Mesothelial cell of epicardium (in vitro differentiated cells): ENCODE measurements around the gene PGGT1B. TPM values are rescaled to one million over a fixed set of nuclear protein-coding genes. Genes with fewer than 3 reads are reported as not detected.
A peak's percentile ranks its signal among the peaks of the same experiment; 100 is the strongest.

ENCODE experiments used
- DNase-seq, 2 experiments: peaks; one replicate each; pipeline ENCODE4 v3.0.0; 2021; ENCODE audit warnings: low spot score in 2 of 2; ENCODE audit not compliant: unreplicated experiment in 2 of 2
- H3K27ac Mint-ChIP-seq: 2 replicates; pipeline ENCODE4 v1.8.0; 2021; ENCODE audit warnings: mixed read lengths
- H3K27me3 Mint-ChIP-seq: 2 replicates; pipeline ENCODE4 v1.8.0; 2021; ENCODE audit warnings: low read depth, mixed read lengths
- H3K36me3 Mint-ChIP-seq: 2 replicates; pipeline ENCODE4 v1.8.0; 2021; ENCODE audit warnings: mixed read lengths
- H3K4me1 Mint-ChIP-seq: 2 replicates; pipeline ENCODE4 v1.8.0; 2021; ENCODE audit warnings: mixed read lengths
- H3K4me3 Mint-ChIP-seq: 2 replicates; pipeline ENCODE4 v1.8.0; 2021; ENCODE audit warnings: mild to moderate bottlenecking, moderate library complexity, mixed read lengths
- H3K9me3 Mint-ChIP-seq: 2 replicates; pipeline ENCODE4 v1.8.0; 2021; ENCODE audit warnings: mixed read lengths
- CTCF ChIP-seq: fragments of 200-600 bp; sonication (generic); IDR thresholded peaks from one replicate; pipeline ENCODE4 v1.5.0; 2021; ENCODE audit warnings: antibody characterized with exemption; ENCODE audit not compliant: unreplicated experiment
- total RNA-seq: library from RNA; stranded (reverse); gene quantifications from 3 replicates; pipeline ENCODE4 v1.2.1, GENCODE V29; 2021

PGGT1B gene
- total RNA-seq, 1 donor from 2014 or later = 40.3 TPM

DNA sequence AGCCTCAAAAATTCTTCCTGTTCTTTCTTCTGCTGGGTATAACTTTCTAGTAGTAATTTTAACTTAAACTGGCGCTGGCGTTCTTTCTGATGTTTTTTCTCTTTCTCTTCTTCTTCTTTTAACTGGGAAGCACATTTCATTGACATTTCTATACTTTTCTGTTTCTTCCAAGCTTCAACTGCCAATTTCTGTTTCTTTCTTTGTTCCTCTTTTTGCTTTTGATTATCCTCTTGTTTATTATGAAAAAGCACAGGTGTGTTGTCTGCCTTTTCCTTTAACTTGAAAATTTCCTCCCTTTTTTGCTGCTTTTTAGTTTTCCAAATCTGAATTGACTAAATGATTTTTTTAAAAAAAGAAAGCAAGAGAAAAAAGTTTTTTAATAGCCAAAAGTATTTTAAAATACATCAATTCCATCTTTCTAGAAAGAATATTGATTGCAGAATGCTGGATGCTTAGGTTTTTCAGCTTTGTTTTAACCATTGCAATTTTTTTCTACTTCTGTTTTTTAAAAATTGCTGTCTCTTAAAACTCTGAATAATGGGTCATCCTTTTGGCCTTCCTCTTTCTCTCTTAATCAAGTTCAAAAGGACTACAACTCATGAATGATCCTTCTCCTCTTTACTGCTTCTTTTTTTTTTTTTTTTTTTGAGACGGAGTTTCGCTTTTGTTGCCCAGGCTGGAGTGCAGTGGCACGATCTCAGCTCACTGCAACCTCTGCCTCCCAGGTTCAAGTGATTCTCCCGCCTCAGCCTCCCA lies 8.8 kb upstream of the PGGT1B start:
- no peak for DNase-seq
- H3K27me3 Mint-ChIP-seq = no peaks in the 10 kb centered on the region
- H3K27ac Mint-ChIP-seq = no peak overlapping the region
- no peak overlapping the region for H3K4me3 Mint-ChIP-seq
- H3K4me1 Mint-ChIP-seq = no peaks in the 10 kb centered on the region
- TF ChIP-seq CTCF = no peak
- H3K36me3 Mint-ChIP-seq = peaks cover 12% of the 10 kb centered on the region
- no peaks in the 10 kb centered on the region for H3K9me3 Mint-ChIP-seq

DNA sequence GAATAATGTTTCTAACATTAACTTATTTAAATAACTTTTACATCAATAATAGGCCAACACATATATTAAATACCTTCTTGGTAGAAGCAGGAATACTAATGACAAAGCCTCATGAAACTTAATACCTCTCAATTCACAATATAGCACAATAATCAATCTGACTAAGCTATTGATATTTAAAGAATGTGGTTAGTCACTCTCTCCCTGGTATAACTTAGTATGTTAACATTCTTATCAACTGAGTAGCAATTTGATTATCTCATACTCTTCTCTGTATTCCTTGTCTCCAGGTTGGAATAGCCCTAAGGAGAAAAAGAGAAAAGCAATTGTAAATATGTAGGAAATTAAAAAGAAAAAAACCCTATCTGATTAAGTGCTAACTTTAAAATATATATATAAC lies 4.9 kb upstream of the PGGT1B start:
- DNase-seq = no peak
- TF ChIP-seq CTCF = no peak

GRCh38 chr5:115265220-115265619 lies 2.5 kb upstream of the PGGT1B start:
- Mint-ChIP-seq H3K9me3 (no peaks in the 10 kb centered on the region), H3K4me1 (peaks cover 20% of the 10 kb centered on the region), H3K4me3 (no peak overlapping the region), H3K36me3 (peaks cover 9% of the 10 kb centered on the region), H3K27ac (no peak overlapping the region), H3K27me3 (no peaks in the 10 kb centered on the region)
- DNase-seq = no peak
- no peak for TF ChIP-seq CTCF

More for the DNA sequence above, 4.9 kb upstream of the PGGT1B start:
- peaks cover 8% of the 10 kb centered on the region for H3K4me1 Mint-ChIP-seq
- no peaks in the 10 kb centered on the region for H3K27me3 Mint-ChIP-seq
- peaks cover 12% of the 10 kb centered on the region for H3K36me3 Mint-ChIP-seq
- H3K9me3 Mint-ChIP-seq = no peaks in the 10 kb centered on the region
- no peak overlapping the region for H3K4me3 Mint-ChIP-seq
- no peak overlapping the region for H3K27ac Mint-ChIP-seq

DNA sequence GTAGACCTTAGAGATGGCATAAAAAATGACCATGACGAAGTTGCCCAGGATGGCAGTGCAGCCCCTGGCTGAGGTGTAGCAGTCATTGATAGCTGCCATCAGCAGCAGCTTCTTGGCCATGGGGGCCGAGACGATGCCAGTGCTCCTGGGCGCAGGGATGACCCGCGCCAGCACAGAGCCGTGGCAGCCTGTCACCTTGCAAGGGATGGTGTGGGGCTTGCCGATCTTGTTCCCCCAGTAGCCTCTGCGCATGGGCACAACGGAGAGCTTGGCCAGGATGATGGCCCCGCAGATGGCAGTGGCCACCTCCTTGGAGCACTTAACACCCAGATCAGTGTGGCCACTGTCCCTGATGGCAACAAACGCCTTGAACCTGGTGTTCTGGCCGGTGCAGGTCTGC lies 2.1 kb upstream of the PGGT1B start:
- H3K9me3 Mint-ChIP-seq = no peaks in the 10 kb centered on the region
- H3K27me3 Mint-ChIP-seq = no peaks in the 10 kb centered on the region
- peaks cover 20% of the 10 kb centered on the region for H3K4me1 Mint-ChIP-seq
- H3K36me3 Mint-ChIP-seq = peaks cover 9% of the 10 kb centered on the region
- DNase-seq = no peak
- no peak overlapping the region for H3K4me3 Mint-ChIP-seq
- no peak for TF ChIP-seq CTCF
- H3K27ac Mint-ChIP-seq = no peak overlapping the region

- Mint-ChIP-seq H3K27ac (peak overlapping the region; percentile 91), H3K4me3 (peak overlapping the region; percentile 87), H3K36me3 (peaks cover 9% of the 10 kb centered on the region), H3K27me3 (no peaks in the 10 kb centered on the region), H3K4me1 (peaks cover 20% of the 10 kb centered on the region), H3K9me3 (no peaks in the 10 kb centered on the region)
- DNase-seq = no peak
- no peak for TF ChIP-seq CTCF
Observed at GRCh38 chr5:115263078-115263380, 352 bp upstream of the PGGT1B start.

GRCh38 chr5:115262011-115262320 lies 711 bp downstream of the PGGT1B start:
- peaks cover 20% of the 10 kb centered on the region for H3K4me1 Mint-ChIP-seq
- DNase-seq = no peak
- no peak for TF ChIP-seq CTCF

More at GRCh38 chr5:115262011-115262320, 711 bp downstream of the PGGT1B start:
- Mint-ChIP-seq H3K36me3 (peaks cover 8% of the 10 kb centered on the region), H3K4me3 (peak overlapping the region; percentile 87), H3K9me3 (no peaks in the 10 kb centered on the region), H3K27me3 (no peaks in the 10 kb centered on the region), H3K27ac (peak overlapping the region; percentile 91)
